ENCODE measurements around the gene EGR2.

The EGR2 gene

DNA sequence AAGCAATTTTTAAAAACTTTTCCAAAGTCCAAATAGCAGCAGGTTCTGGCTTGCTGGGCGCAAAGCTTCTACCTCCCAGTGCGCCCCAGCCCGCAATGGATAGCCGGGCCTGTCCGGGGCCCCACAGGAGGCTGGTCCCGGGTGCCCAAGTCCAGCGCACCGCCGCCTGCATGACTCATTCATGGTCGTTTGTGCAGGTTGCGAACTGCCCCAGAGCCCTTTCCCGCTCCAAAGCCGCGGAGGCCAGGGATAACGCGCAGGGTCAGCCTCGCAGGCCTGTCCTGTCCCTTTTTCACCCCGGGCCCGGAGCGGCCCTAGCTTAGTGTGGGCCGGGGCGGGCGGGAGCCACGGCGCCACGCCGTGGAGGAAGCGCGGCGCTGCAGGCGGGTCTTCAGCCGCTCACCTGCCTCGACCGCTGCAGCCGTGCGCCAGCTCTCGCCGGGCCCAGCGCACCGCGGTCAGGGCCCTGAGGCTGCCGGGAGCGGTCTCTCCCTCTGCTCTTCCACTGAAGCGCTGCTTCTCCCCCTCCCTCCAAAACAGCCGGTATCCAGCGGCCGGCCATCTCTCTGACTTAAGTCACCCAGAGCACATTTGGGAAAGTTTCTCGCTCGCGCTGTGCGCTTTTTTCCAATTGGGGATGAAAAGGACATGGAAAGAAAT lies 1.7 kb upstream of the EGR2 start:
- DNase-seq, result peak in 1 of 2 experiments; percentile 37

DNA sequence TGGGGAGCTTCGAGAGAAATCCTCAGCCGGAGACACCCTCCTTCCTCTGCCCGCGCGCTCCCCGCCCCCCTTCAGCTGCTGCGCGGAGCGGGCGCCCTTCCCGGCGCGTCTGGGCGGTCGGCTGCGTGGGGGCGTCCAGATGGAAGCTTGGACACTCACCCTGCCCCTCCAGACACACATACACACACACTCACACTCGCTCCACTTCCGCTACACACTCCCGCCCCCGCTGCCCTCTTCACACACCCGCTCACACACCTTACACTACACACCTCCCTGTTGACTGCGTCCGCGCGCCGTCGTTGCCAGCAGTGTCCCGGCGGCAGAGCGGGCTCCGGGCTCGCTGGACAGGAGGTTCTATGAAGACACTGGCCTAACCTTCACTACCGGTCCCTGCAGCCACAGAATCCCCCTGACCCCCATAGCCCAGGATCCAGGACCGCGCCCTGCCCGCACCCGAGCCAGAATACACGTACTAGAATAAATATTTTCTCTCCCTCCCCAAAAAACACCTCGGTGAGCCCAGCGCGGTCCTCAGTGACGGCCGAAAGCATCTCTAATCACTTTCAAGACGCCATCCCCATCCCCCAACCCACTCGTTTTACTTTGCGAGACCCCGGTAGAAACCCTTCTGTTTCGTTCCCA lies 1.1 kb upstream of the EGR2 start:
- no peak for DNase-seq

DNA sequence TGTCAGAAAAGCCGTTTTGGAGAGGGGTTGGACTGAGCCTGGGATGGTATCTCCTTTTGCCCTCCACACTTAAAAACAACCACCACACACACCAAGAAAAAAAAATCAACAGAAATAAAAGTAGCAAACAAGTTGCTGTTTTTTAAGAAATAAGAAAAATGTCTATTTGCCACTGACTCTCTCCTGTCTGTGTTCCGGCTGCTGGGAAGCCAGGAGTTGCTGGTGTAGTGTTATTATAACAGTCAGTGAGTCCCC lies 163 bp downstream of the EGR2 start:
- no peak for DNase-seq

DNA sequence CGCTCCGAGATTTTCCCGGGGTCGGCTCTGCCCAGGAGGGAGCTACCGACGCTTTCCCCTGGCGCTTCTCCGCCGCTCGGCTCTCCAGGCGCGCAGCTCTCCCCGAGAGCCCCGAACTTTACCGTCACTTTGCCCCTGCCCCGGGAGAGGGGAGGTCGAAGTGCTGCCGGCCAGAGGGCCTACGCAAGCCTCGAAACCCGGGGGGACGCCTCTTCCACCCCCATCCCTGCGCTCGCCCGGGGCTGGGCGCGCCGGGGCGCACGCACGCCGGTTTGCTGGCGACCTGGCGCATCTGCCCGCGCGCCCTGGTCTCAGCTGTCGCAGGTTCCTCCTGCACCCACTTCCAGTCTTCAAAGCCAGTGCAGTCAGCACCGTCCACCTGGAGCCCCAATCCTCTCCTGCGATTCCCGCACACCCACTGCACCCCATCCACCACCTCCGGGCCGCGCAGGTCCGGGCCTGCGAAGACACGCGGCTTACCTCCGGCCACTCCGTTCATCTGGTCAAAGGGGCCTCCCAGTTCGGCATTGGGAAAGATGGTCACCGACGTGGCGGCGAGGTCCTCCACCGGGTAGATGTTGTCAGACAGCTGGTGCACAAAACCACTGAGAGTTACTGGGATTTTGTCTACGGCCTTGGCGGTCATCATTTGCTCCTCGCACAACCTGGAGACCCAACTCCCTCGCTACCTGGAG lies 638 bp downstream of the EGR2 start:
- no peak for DNase-seq

DNA sequence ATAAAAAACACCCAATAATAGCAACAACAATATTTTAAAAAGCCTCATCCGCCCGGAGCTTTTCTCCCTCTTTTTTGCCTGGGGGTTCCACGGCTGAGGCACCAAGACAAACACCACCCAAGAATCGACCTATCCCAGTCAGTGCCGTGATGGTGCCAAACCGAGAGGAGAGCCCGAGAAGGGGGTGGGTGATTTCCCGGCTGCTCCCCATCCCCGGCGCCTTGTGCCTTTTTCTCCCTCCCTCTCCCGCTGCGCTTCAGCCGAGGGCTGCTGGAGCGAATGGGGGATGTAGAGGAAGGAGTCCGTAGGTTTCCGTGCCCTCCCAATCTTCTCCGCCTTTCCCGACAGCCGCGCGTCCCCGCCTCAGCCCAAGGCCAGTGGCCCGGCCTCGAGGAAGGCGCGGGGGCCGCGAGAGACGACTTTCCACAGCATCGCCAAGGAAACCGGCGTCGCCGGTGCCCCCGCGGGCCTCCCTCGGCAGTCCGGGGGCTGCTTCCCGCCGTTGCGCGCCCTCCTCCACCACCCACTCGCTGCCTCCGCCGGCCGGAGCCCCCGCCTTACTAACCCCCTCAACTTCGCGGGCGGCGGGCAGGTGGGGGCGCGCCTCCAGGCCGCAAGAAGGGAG lies 1.3 kb downstream of the EGR2 start:
- no peak for DNase-seq

DNA sequence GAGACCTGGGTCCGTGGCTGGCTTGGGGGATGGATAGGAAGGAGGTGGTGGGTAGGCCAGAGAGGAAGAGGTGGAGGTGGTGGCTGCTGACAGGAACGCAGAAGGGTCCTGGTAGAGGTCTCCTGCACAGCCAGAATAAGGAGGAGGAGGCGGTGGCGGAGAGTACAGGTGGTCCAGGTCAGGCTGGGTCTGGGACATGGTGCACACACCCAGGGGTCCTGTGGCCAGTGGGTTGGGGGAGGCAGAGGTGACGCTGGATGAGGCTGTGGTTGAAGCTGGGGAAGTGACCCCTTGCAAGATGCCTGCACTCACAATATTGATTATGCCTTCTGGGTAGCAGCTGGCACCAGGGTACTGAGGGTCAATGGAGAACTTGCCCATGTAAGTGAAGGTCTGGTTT lies 2.2 kb downstream of the EGR2 start:
- DNase-seq, result no peak

DNA sequence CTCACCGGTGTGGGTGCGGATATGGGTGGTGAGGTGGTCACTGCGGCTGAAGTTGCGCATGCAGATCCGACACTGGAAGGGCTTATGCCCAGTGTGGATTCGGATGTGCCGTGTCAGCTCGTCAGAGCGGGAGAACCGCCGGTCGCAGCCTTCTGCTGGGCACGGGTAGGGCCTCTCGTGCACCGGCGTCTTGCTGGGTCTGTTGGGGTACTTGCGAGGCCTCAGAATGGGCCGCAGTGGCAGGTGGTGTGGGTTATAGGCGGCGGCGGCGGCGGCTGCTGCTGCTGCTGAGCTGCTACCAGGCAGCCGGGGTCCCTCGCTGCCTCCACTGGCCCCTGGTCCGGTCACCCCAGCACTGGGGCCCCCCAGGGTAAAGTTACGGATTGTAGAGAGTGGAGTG lies 2.7 kb downstream of the EGR2 start:
- no peak for DNase-seq

DNA sequence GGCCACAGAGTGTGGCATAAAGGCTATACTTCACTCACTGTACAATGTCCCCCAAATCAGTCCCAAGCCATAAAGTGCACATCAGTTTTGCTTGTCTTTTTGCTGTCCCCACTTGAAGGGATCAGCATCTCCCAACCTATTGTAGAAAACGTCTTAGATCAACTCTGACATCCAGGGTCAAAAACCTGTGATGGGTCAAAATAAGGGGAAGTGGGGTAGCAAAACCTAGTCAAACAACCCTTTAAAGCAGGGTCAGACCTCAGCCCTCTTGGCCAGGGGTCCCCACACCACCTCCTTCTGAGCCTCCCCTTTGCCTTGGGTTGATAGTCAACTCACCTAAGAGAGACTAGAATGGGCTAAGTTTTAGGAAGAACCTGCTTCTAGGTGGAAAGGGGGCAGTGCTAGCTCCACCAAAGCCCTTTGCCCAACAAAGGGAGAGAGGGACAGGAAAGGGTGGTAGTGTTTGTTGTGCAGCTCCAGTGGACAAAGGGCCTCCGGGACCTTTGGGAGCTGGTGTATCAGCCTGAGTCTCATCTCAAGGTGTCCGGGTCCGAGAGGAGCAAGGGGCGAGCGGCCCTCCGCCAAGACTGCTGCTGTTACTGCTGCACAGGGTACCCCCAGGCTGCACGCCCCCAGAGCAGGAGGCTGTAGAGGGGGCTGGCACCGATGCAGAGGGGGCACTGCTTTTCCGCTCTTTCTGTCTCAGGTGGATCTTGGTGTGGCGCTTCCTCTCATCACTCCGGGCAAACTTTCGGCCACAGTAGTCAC lies 3.3 kb downstream of the EGR2 start:
- DNase-seq, result no peak

DNA sequence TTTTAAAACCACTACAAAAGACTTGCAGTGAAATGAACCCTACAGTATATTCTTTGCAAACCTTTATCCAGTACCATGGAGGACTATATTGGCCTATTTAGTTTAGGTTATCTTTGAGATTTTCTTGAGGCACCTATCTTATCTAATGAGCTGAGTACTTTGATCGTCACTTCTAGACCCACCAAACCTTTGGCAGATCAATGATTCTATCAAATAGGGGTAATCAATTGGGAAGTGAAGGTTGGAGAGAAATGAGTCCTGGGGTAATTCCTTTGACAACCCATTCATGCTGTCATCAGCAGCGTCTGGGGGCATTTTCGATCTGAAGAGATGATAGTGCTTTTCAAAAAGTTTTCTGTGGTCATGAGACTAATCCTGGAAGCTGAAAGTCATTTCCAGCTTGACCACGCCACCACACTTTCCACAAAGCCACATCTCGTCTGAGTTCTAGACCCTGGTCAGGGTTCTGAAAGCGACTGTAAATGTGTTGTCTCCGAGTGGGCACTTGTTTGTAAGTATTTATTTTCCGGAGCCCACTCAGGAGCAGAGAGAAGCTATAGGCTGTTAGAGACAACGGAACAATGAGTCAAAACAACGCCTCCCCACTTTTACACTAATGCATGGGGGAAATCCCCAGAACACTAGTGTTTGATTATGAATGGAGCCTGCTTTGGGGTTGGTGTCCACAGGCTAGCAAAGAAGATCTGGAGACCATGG lies 4.8 kb downstream of the EGR2 start:
- no peak for DNase-seq

DNA sequence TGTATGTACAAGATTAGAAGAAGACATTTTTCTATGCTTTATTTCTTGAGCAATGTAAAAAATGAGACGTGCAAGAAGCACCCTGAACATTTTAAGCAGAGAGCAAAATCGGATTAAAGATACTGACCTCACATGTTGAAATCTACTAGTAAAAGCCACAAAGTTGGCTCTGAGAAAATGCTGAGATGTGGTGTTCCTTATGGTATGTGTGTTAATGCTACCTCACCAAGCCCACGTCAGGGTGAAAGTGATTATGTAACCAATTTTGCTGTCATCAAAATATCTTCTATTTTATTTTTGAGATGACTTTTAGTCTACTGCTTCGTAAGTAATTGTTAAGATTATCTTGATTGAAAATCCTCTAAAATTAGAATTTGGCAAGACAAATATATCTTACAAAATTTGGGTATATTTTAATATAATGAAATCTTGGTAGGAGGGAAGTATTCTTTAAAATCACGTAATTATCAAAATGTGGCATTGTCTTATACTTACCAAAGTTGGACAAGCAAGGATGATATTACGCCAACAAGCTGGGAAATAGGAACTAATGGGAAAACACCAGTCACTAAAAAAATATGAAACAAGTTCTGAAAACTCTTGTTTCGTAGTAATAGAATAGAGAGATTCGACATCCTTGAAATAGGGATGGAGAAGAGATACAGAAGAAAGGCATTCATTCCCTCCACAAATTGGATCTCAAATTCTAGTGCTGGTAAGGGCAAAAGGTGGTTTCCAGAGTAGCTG lies 5.8 kb downstream of the EGR2 start:
- no peak for DNase-seq

DNA sequence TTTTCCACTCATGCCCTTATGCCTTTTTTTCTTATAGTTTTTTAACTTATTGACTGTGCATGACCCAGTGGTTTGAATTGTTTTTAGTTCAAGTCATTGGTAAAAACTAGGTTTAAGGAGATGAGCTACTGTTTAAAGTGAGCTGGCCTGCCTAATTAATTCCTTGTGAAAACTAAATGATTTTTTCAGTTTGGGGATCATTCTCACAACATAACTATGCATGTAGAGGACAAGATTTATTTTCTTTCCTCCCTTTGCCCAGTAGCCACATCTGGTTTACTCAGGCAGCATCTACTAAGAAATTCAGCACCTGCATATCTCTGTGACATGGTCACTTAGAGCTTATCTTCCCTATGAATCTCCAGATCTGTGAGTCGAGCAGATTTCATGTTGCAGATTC lies 9.9 kb downstream of the EGR2 start:
- no peak for DNase-seq

DNA sequence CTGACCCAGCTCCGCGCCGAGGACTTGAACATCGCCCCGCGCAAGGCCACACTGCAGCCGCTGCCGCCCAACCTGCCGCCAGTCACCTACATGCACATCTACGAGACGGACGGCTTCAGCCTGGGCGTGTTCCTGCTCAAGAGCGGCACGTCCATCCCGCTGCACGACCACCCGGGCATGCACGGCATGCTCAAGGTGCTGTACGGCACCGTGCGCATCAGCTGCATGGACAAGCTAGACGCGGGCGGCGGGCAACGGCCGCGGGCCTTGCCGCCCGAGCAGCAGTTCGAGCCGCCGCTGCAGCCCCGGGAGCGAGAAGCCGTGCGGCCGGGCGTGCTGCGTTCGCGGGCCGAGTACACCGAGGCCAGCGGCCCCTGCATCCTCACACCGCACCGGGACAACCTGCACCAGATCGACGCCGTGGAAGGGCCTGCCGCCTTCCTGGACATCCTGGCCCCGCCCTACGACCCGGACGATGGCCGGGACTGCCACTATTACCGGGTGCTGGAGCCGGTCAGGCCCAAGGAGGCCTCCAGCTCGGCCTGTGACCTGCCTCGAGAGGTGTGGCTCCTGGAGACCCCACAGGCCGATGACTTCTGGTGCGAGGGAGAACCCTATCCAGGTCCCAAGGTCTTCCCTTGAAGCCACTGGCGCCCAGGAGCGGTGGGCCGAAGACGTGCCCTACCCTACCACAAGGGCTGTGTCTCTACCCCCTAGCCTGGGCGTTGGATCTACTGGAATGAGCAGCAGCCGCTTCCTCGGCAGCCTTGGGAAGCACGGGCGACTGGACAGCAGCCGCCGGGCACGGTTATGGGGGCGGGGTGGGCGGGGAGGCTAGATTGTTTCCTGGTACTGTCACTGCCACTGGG lies 10.7 kb downstream of the EGR2 start:
- DNase-seq, result no peak

DNA sequence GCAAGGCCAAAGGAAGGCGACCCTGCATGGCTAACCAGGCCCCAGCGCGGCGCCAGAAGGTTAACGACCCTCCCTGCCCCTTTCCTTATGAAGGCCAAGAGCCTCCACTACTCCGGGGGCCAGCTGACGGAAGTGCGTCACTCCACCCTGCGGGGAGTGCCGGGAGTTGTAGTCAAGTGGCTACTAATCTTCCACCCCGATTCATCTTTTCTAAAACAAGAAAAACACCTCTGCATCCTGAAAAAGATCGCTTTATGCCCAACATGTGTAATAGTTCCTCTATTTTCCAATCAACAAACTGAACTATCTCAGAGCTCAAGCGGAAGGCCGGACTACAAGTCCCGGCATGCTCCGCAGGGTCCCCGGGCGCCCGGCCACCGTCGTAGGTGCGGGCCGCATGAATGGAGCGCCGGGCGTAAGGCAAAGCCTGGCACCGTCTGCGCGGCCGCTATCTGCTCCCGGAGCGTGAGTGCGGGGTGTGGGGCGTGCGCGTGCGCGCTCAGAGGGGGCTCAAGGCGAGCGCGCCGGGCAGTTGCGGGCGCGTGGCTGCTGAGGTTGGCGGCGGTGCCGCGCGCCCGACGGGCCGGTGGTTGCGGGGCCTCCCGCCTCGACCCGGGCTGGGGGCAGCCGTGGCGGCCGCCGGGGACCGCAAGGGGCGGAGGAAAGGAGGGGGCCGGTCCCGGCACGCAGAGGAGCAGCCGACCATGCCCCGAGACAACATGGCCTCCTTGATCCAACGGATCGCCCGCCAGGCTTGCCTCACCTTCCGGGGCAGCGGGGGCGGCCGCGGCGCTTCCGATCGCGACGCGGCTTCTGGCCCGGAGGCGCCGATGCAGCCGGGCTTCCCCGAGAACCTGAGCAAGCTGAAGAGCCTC lies 11.6 kb downstream of the EGR2 start, which contains the start of gene ADO:
Gene ADO, plus strand, starts transcription at position 365 of the 875 bp plus-strand sequence. Its CDS starts 340 bp downstream, at position 705.
- DNase-seq, result peak; percentile 67 to 79

DNA sequence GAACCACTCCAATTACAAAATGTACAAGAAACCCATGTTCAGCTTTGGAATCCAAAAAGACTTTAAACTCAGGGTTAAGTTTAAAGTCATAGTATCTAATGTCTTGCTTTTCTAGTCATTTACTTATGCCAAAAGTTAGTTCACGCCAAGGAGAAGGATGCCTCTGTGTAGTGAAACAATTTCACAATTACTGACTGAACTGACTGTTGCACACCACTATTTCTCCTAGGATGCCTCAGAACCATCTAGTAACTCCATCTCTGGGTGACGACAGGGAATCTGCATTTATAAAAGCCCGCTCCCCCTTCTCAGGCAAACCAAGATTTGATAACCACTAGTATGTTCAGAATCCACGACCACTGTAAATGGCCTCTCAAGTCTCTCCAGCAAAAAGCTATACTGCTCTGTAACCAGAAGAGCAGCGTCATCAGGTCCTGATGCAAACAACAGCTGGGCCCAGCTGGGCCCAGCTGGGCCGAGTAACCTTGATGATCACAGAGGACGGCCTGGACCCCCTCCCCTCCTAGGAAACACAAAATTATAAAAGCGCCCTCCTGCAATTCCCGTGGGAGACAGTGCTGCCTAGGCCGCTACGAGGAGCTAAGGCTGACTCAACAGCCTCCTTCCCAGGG lies 12.3 kb downstream of the EGR2 start:
- DNase-seq, result no peak

DNA sequence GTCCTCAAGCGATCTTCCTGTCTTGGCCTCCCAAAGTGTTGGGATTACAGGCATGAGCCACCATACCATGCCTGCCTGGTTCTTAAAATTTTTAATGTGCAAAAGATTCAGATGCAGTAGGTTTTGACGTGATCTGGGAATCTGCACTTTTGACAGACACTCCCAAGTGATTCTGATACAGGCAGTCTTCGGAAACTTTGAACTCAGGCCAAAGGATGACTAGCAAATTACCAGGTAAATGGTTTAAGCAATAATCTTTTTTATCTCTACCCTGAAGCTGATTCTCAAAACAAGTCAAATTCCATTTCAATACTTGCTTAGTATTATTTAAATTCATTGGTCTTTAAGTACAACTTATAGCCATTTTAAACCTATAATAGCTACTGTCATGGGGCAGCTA lies 14.3 kb downstream of the EGR2 start:
- DNase-seq, result no peak

DNA sequence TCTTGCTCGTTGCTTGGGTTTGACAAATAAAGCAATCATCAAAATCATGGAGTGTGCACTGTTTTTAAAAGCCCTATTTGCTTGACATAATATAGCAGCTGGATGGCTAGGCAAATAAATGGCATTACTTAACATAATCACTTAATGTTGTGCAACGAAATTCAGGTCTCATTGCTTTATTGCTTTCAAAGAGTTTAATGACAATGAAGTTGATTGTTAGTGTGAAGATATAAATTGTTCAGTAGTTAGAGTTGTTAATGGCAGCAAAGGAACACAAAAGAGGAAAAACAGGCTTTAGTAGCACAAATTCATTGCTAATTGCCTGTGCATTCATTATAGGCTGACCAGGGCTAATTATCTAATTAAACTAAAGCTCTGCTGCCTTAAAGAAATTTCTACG lies 19.3 kb downstream of the EGR2 start:
- DNase-seq, result no peak

DNA sequence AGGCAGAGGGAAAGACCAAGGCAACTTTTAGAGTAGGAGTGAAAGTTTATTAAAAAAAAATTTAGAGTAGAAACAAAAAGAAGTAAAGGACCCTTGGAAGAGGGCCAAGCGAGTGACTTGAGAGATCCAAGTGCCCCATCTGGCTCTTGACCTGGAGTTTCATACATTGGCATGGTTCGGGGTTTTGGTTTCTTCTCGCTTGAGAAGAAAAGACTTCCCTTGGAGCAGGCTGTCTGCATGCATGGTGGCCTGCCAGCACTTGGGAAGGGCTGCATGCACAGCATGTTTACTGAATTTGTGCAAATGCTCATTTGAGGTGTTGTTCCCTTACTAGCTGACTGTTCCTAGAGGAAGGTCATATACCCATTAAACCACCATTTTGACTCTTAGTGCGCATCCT lies 20.4 kb downstream of the EGR2 start:
- DNase-seq, result no peak

DNA sequence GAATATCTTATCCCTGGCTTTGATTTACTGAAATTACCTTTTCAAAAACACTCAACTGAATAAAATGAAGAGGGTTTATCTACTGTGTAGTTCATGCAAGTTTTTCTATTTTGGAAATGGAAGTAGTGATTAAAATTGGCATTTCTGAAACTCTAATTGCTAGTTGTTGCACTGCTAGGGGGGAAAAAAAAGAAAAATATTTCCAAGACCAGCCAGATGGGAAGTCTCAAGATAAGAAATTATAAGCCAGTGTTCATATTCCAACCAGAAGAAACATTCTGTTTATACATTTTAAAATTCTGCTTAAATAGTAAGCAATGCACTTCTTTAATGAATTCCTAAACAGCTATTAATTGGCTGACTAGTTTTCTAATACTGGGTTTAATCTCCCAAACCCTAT lies 21.1 kb downstream of the EGR2 start:
- DNase-seq, result no peak

DNA sequence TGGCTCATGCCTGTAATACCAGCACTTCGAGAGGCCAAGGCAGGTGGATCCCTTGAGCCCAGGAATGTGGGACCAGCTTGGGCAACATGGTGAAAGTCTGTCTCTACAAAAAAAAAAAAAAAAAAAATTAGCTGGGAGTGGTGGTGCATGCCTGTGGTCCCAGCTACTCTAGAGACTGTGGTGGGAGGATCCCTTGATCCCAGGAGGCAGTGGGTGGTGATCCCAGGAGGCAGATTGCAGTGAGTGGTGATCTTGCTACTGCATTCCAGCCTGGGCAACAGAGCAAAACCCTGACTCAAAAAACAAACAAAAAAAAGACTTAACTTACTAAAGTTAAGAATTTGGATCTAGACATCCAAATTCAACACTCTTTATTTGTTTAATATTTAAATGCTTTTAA lies 21.9 kb downstream of the EGR2 start:
- DNase-seq, result no peak

All from NCI-H1930 (cell line).